Thoracic aorta (tissue), 2 donors: Measurements from ENCODE around the gene OR5P2. TPM values are rescaled to one million over a fixed set of nuclear protein-coding genes. Genes with fewer than 3 reads are reported as not detected.
"Not testable (repeated sequence)": the region's sequence is repeated elsewhere in the genome, so short reads cannot be mapped to it uniquely, and the experiment has no call there.

ENCODE experiments used
- ATAC-seq: fragments of 150-250 bp; one replicate; pipeline ENCODE4 v1.8.0; 2017; ENCODE audit warnings: low read depth; ENCODE audit not compliant: insufficient number of reproducible peaks, low FRiP score
- DNase-seq: peaks from one replicate; pipeline ENCODE4 v3.0.0-alpha.2; 2020; ENCODE audit warnings: low spot score
- H3K27ac ChIP-seq, 2 donors: fragments of 200-600 bp; sonication (generic); 1 replicate in 1 of 2; 2 replicates in 1 of 2; pipeline ENCODE4 v1.5.1; 2016; ENCODE audit warnings: mild to moderate bottlenecking in 2 of 2, moderate library complexity in 2 of 2
- H3K27me3 ChIP-seq: fragments of 200-600 bp; sonication (generic); replicated peaks from 2 replicates; pipeline ENCODE4 v1.6.0; 2016; ENCODE audit warnings: mild to moderate bottlenecking; ENCODE audit not compliant: insufficient read depth
- H3K36me3 ChIP-seq: fragments of 200-600 bp; sonication (generic); one replicate; pipeline ENCODE4 v1.5.1; 2016
- H3K4me1 ChIP-seq, 2 donors: fragments of 200-600 bp; sonication (generic); 1 replicate in 1 of 2; 2 replicates in 1 of 2; pipeline versions ENCODE4 v1.5.1 to v1.6.0; 2016; ENCODE audit warnings: low read depth in 2 of 2, mild to moderate bottlenecking in 1 of 2; ENCODE audit not compliant: control insufficient read depth in 1 of 2
- H3K4me3 ChIP-seq: fragments of 200-600 bp; sonication (generic); 2 replicates; pipeline ENCODE4 v1.5.1; 2016; ENCODE audit warnings: mild to moderate bottlenecking
- H3K9me3 ChIP-seq: fragments of 200-600 bp; sonication (generic); 2 replicates; pipeline ENCODE4 v1.5.1; 2016
- total RNA-seq, 2 donors: library from RNA; depleted of rRNA; stranded (reverse); fragments of >200 nt; gene quantifications; one replicate each; pipeline versions ENCODE4 v1.1.0 to v1.2.3, GENCODE V29; 2016
- TF ChIP-seq, protein P1 (sequence below): fragments of 200-600 bp; sonication (generic); IDR thresholded peaks from one replicate; pipeline ENCODE4 v1.5.1; 2019; ENCODE audit warnings: antibody characterized with exemption

The OR5P2 gene
- total RNA-seq, 2 donors from 2014 or later: 1.2 TPM; not detected in 1

DNA sequence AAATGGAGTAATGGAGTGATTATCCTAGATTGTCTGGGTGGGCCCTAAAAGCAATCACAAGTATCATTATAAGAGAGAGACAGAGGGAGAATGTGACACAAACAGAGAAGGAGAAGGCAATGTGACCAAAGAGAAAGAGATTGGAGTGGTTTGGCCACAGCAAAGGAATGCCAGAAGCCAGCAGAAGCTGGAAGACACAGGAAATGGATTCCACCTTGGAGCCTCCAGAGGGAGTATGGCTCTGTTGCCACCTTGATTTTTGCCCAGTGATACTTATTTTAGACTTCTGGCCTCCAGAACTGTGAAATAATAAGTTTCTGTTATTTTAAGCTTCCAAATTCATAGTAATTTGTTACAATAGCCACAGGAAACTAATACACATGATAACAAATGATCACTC is 36.8 kb upstream of the OR5P2 start:
- DNase-seq (no peak), ATAC-seq (no peak)
- no peaks in the 10 kb centered on the region for H3K4me1 ChIP-seq
- TF ChIP-seq, protein P1, sequence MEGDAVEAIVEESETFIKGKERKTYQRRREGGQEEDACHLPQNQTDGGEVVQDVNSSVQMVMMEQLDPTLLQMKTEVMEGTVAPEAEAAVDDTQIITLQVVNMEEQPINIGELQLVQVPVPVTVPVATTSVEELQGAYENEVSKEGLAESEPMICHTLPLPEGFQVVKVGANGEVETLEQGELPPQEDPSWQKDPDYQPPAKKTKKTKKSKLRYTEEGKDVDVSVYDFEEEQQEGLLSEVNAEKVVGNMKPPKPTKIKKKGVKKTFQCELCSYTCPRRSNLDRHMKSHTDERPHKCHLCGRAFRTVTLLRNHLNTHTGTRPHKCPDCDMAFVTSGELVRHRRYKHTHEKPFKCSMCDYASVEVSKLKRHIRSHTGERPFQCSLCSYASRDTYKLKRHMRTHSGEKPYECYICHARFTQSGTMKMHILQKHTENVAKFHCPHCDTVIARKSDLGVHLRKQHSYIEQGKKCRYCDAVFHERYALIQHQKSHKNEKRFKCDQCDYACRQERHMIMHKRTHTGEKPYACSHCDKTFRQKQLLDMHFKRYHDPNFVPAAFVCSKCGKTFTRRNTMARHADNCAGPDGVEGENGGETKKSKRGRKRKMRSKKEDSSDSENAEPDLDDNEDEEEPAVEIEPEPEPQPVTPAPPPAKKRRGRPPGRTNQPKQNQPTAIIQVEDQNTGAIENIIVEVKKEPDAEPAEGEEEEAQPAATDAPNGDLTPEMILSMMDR: no peak
- no peaks in the 10 kb centered on the region for H3K36me3 ChIP-seq
- H3K4me3 ChIP-seq: no peak overlapping the region
- H3K27ac ChIP-seq: no peak overlapping the region
- no peaks in the 10 kb centered on the region for H3K27me3 ChIP-seq
- H3K9me3 ChIP-seq: no peaks in the 10 kb centered on the region

DNA sequence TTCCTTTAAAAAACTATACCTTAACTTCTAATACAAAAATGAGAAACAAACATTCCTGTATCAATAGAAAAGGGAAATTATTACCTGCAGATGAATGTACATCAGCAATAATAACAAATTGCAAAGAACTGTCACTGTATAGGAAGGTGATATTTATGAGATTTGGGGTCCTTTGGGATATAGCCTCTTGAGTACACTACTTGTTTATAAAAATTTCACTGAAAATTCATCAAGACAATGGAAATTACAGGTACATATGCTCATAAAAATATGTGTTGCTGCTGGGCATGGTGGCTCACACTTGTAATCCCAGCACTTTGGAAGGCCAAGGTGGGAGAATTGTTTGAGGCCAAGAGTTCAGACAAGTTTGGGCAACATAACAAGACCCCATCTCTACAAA is 34.0 kb upstream of the OR5P2 start, which contains the start of gene OR5P3:
OR5P3 (minus strand) TSS at position 101 of the 400 bp plus-strand sequence.
- Histone ChIP-seq H3K4me1 (no peaks in the 10 kb centered on the region), H3K36me3 (no peaks in the 10 kb centered on the region), H3K27me3 (no peaks in the 10 kb centered on the region), H3K9me3 (no peaks in the 10 kb centered on the region), H3K4me3 (no peak within 1 kb of the TSS), H3K27ac (no peak within 1 kb of the TSS)
- TF ChIP-seq, protein P1: no peak
- ATAC-seq (no peak), DNase-seq (no peak)

DNA sequence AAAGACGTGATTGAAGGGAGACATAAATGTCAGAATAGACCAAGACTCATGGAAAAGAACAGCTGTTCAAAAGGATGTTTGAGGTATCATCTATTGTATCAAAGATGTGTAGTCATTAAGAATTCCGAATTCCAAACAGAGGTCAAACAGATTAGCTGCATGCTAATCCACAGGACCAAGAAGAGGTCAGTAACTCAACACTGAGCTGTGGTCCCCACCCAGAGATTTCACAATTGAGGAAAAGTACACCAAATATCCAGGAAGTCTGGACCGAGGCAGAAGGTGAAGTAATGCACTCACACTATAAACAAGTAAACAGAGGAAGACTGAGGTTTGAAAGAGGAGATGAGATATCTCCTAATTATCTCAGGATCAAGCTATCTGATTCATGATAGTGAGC is 29.6 kb upstream of the OR5P2 start:
- no peak for ATAC-seq
- H3K9me3 ChIP-seq: no peaks in the 10 kb centered on the region

DNA sequence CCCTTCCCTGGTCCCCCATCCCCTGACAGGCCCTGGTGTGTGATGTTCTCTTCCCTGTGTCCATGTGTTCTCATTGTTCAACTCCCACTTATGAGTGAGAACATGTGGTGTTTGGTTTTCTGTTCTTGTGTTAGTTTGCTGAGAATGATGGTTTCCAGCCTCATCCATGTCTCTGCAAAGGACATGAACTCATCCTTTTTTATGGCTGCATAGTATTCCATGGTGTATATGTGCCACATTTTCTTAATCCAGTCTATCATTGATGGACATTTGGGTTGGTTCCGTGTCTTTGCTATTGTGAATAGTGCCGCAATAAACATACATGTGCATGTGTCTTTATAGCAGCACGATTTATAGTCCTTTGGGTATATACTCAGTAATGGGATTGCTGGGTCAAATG is 23.7 kb upstream of the OR5P2 start:
- H3K4me3 ChIP-seq, H3K27ac ChIP-seq, H3K27me3 ChIP-seq: not testable (repeated sequence)

More for the DNA sequence above, 29.6 kb upstream of the OR5P2 start:
- no peaks in the 10 kb centered on the region for H3K4me1 ChIP-seq
- DNase-seq: no peak
- H3K4me3 ChIP-seq: no peak overlapping the region
- no peaks in the 10 kb centered on the region for H3K27me3 ChIP-seq
- no peak overlapping the region for H3K27ac ChIP-seq
- H3K36me3 ChIP-seq: no peaks in the 10 kb centered on the region
- TF ChIP-seq, protein P1: no peak

DNA sequence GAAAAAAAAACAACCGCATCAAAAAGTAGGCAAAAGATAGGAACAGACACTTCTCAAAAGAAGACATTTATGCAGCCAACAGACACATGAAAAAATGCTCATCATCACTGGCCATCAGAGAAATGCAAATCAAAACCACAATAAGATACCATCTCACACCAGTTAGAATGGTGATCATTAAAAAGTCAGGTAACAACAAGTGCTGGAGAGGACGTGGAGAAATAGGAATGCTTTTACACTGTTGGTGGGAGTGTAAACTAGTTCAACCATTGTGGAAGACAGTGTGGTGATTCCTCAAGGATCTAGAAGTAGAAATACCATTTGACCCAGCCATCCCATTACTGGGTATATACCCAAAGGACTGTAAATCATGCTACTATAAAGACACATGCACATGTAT is 18.2 kb upstream of the OR5P2 start:
- ATAC-seq, H3K9me3 ChIP-seq: not testable (repeated sequence)

More for the DNA sequence above, 23.7 kb upstream of the OR5P2 start:
- H3K4me1 ChIP-seq, ATAC-seq, H3K9me3 ChIP-seq, DNase-seq, H3K36me3 ChIP-seq: not testable (repeated sequence)

DNA sequence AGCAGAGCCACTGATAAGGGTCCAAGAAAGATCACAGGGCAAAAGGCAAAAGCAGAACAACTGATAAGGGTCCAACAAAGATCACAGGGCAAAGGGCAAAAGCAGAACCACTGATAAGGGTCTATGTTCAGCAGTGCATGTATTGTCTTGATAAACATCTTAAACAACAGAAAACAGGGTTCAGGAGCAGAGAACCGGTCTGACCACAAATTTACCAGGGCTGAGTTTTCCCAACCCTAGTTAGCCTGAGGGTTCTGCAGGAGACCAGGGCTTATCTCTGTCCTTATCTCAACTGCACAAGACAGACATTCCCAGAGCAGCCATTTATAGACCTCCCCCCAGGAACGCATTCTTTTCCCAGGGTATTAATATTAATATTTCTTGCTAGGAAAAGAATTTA is 13.6 kb upstream of the OR5P2 start:
- not testable (repeated sequence) for DNase-seq, H3K4me3 ChIP-seq, H3K4me1 ChIP-seq, H3K27ac ChIP-seq, ATAC-seq, H3K27me3 ChIP-seq, H3K36me3 ChIP-seq
- H3K9me3 ChIP-seq: peaks cover 11% of the 10 kb centered on the region

More for the DNA sequence above, 18.2 kb upstream of the OR5P2 start:
- not testable (repeated sequence) for H3K27ac ChIP-seq, DNase-seq, H3K4me1 ChIP-seq, H3K36me3 ChIP-seq, H3K27me3 ChIP-seq, H3K4me3 ChIP-seq

DNA sequence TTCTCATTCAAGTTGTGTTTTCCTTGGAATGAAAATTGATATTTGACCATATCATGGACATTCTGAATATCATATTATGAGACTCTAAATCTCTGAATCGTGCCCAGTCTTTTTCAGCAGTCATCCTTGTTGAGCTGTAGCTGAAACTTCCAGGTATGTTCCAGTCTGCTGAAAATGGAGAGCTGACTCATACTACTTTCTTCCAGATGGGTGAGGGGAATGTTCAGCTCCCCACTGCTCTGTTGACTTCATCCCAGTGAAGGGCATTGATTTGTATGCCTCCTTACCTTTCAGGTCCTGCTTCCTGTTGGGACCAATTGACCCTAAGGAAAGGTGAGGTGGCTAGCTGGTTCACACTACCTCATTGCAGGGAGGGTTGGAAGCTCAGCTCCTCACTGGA is 3.5 kb downstream of the OR5P2 start:
- ATAC-seq: no peak
- no peaks in the 10 kb centered on the region for H3K36me3 ChIP-seq
- no peaks in the 10 kb centered on the region for H3K27me3 ChIP-seq
- H3K4me1 ChIP-seq: no peaks in the 10 kb centered on the region
- H3K4me3 ChIP-seq: no peak overlapping the region
- no peak for DNase-seq
- no peaks in the 10 kb centered on the region for H3K9me3 ChIP-seq
- no peak overlapping the region for H3K27ac ChIP-seq
- TF ChIP-seq, protein P1: no peak
